BE2C (cell line): Measurements from ENCODE around the gene MRPL22.

Experiments used
- DNase-seq: peaks from one replicate; pipeline ENCODE4 v3.0.0-alpha.2; 2020
- H3K27me3 ChIP-seq: fragments of 250-450 bp; sonication (Bioruptor Pico); 2 replicates; pipeline ENCODE4 v1.5.1; 2020; ENCODE audit warnings: mild to moderate bottlenecking
- H3K36me3 ChIP-seq: fragments of 250-450 bp; sonication (Bioruptor Pico); 2 replicates; pipeline ENCODE4 v1.5.1; 2020; ENCODE audit warnings: mild to moderate bottlenecking
- H3K4me1 ChIP-seq: fragments of 250-450 bp; sonication (Bioruptor Pico); 2 replicates; pipeline ENCODE4 v1.5.1; 2020
- H3K4me3 ChIP-seq: 2 replicates; pipeline ENCODE4 v1.5.1; 2011; ENCODE audit warnings: low read depth, low read length
- H3K9me3 ChIP-seq: fragments of 250-450 bp; sonication (Bioruptor Pico); 2 replicates; pipeline ENCODE4 v1.5.1; 2020
- TF ChIP-seq, protein P1 (sequence below): IDR thresholded peaks from 2 replicates; pipeline ENCODE4 v1.5.1; 2012; ENCODE audit warnings: mild to moderate bottlenecking, low read depth, low read length

MRPL22 gene

GRCh38 chr5:154916874-154917273, 24.0 kb upstream of the MRPL22 start:
- DNase-seq, result peak; percentile 36
- TF ChIP-seq, protein P1, sequence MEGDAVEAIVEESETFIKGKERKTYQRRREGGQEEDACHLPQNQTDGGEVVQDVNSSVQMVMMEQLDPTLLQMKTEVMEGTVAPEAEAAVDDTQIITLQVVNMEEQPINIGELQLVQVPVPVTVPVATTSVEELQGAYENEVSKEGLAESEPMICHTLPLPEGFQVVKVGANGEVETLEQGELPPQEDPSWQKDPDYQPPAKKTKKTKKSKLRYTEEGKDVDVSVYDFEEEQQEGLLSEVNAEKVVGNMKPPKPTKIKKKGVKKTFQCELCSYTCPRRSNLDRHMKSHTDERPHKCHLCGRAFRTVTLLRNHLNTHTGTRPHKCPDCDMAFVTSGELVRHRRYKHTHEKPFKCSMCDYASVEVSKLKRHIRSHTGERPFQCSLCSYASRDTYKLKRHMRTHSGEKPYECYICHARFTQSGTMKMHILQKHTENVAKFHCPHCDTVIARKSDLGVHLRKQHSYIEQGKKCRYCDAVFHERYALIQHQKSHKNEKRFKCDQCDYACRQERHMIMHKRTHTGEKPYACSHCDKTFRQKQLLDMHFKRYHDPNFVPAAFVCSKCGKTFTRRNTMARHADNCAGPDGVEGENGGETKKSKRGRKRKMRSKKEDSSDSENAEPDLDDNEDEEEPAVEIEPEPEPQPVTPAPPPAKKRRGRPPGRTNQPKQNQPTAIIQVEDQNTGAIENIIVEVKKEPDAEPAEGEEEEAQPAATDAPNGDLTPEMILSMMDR, result no peak
- peaks cover 83% of the 10 kb centered on the region for H3K36me3 ChIP-seq
- H3K4me1 ChIP-seq, result no peaks in the 10 kb centered on the region
- no peaks in the 10 kb centered on the region for H3K27me3 ChIP-seq
- no peak overlapping the region for H3K4me3 ChIP-seq
- H3K9me3 ChIP-seq, result no peaks in the 10 kb centered on the region

- peaks cover 75% of the 10 kb centered on the region for H3K36me3 ChIP-seq
- H3K4me1 ChIP-seq, result no peaks in the 10 kb centered on the region
- no peaks in the 10 kb centered on the region for H3K27me3 ChIP-seq
- DNase-seq, result no peak
- no peaks in the 10 kb centered on the region for H3K9me3 ChIP-seq
- TF ChIP-seq, protein P1, result no peak
- no peak overlapping the region for H3K4me3 ChIP-seq
Observed at GRCh38 chr5:154917757-154918156, 23.1 kb upstream of the MRPL22 start.

GRCh38 chr5:154923441-154924430, 17.1 kb upstream of the MRPL22 start:
- no peaks in the 10 kb centered on the region for H3K9me3 ChIP-seq
- H3K4me1 ChIP-seq, result no peaks in the 10 kb centered on the region
- H3K36me3 ChIP-seq, result peaks cover 79% of the 10 kb centered on the region
- H3K4me3 ChIP-seq, result no peak overlapping the region
- TF ChIP-seq, protein P1, result no peak
- no peaks in the 10 kb centered on the region for H3K27me3 ChIP-seq
- DNase-seq, result no peak

DNA sequence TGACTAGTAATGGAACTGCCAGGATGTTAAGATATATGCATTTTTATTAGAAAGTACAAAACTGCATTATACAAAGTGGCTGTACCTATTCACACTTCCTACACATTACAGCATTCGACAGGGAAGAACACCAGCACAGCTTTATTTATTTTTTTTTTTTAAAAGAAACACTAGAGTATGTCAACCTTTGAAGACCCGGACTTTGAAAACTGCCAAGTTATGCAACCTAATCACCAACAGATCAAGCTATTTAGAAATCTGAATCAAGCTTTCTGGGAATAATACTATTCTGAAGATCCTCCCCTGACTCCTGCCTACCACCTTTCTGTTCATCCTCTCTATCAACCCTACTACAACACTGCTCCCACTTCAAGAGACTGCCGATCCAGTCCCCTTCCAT, 7.3 kb upstream of the MRPL22 start:
- Histone ChIP-seq H3K4me3 (no peak overlapping the region), H3K36me3 (peaks cover 62% of the 10 kb centered on the region), H3K27me3 (no peaks in the 10 kb centered on the region), H3K9me3 (no peaks in the 10 kb centered on the region), H3K4me1 (no peaks in the 10 kb centered on the region)
- TF ChIP-seq, protein P1, result no peak
- DNase-seq, result no peak

GRCh38 chr5:154934881-154935280, 6.0 kb upstream of the MRPL22 start:
- TF ChIP-seq, protein P1, result no peak
- H3K36me3 ChIP-seq, result peaks cover 51% of the 10 kb centered on the region
- no peak overlapping the region for H3K4me3 ChIP-seq
- no peaks in the 10 kb centered on the region for H3K4me1 ChIP-seq
- H3K27me3 ChIP-seq, result no peaks in the 10 kb centered on the region
- H3K9me3 ChIP-seq, result no peaks in the 10 kb centered on the region
- DNase-seq, result no peak

GRCh38 chr5:154937186-154937717, 3.6 kb upstream of the MRPL22 start:
- H3K9me3 ChIP-seq, result no peaks in the 10 kb centered on the region
- peak overlapping the region; percentile 87 for H3K4me3 ChIP-seq
- TF ChIP-seq, protein P1, result no peak
- no peak for DNase-seq
- H3K4me1 ChIP-seq, result no peaks in the 10 kb centered on the region
- peaks cover 28% of the 10 kb centered on the region for H3K36me3 ChIP-seq
- H3K27me3 ChIP-seq, result no peaks in the 10 kb centered on the region
